MM.1S (cell line): ENCODE measurements around the gene DAB2.

Experiments
- DNase-seq: peaks from one replicate; pipeline ENCODE4 v3.0.0-alpha.2; 2015
- H2AFZ ChIP-seq: fragments of 300-600 bp; sonication (generic); 2 replicates; pipeline ENCODE4 v1.6.0; 2016; ENCODE audit warnings: antibody characterized with exemption, low read length
- H3F3A ChIP-seq: fragments of 300-600 bp; sonication (generic); 2 replicates; pipeline ENCODE4 v1.6.1; 2016; ENCODE audit warnings: mild to moderate bottlenecking, antibody characterized with exemption, low read length, moderate library complexity, mixed read lengths; ENCODE audit not compliant: insufficient read depth
- H3K27ac ChIP-seq: fragments of 300-600 bp; sonication (generic); 2 replicates; pipeline ENCODE4 v1.5.1; 2016; ENCODE audit warnings: mild to moderate bottlenecking, low read length
- H3K27me3 ChIP-seq: fragments of 300-600 bp; sonication (generic); replicated peaks from 2 replicates; pipeline ENCODE4 v1.6.0; 2016; ENCODE audit warnings: low read length; ENCODE audit not compliant: insufficient read depth
- H3K36me3 ChIP-seq: fragments of 300-600 bp; sonication (generic); replicated peaks from 2 replicates; pipeline ENCODE4 v1.6.1; 2016; ENCODE audit warnings: mild to moderate bottlenecking, low read length, mixed read lengths; ENCODE audit not compliant: insufficient read depth
- H3K4me1 ChIP-seq: fragments of 300-600 bp; sonication (generic); 2 replicates; pipeline ENCODE4 v1.6.1; 2016; ENCODE audit warnings: low read length, mixed read lengths
- H3K4me2 ChIP-seq: fragments of 300-600 bp; sonication (generic); 2 replicates; pipeline ENCODE4 v1.6.0; 2016; ENCODE audit warnings: low read depth, low read length
- H3K4me3 ChIP-seq: fragments of 300-600 bp; sonication (generic); 2 replicates; pipeline ENCODE4 v1.5.1; 2016; ENCODE audit warnings: low read length, mixed read lengths
- H3K79me2 ChIP-seq: fragments of 300-600 bp; sonication (generic); 2 replicates; pipeline ENCODE4 v1.6.1; 2016; ENCODE audit warnings: mixed run types, low read length, mixed read lengths
- H3K9ac ChIP-seq: fragments of 300-600 bp; sonication (generic); 2 replicates; pipeline ENCODE4 v1.6.1; 2016; ENCODE audit warnings: low read length, mixed read lengths
- H3K9me2 ChIP-seq: fragments of 300-600 bp; sonication (generic); replicated peaks from 2 replicates; pipeline ENCODE4 v1.6.1; 2016; ENCODE audit warnings: mild to moderate bottlenecking, low read length, mixed read lengths; ENCODE audit not compliant: insufficient read depth
- H3K9me3 ChIP-seq: fragments of 300-600 bp; sonication (generic); replicated peaks from 2 replicates; pipeline ENCODE4 v1.6.1; 2016; ENCODE audit warnings: mild to moderate bottlenecking, low read length, mixed read lengths; ENCODE audit not compliant: insufficient read depth
- H4K20me1 ChIP-seq: fragments of 300-600 bp; sonication (generic); 2 replicates; pipeline ENCODE4 v1.6.1; 2016; ENCODE audit warnings: mild to moderate bottlenecking, low read length, moderate library complexity, mixed read lengths; ENCODE audit not compliant: insufficient read depth
- CTCF ChIP-seq: fragments of 300-600 bp; sonication (generic); IDR thresholded peaks from 2 replicates; pipeline ENCODE4 v1.5.1; 2016; ENCODE audit warnings: antibody characterized with exemption, low read length, mixed read lengths
- EZH2 ChIP-seq: fragments of 300-600 bp; sonication (generic); optimal IDR thresholded peaks from 2 replicates; pipeline ENCODE3; 2017; ENCODE audit warnings: low read depth, mild to moderate bottlenecking, antibody characterized with exemption, low read length, mixed read lengths
- EZH2phosphoT487 ChIP-seq: fragments of 300-600 bp; sonication (generic); IDR thresholded peaks from 2 replicates; pipeline ENCODE4 v1.6.1; 2018; ENCODE audit warnings: antibody characterized with exemption, low read length

Gene DAB2

GRCh38 chr5:39432696-39433530 lies 8.1 kb upstream of the DAB2 start:
- Histone ChIP-seq H3F3A (no peaks in the 10 kb centered on the region), H3K9me3 (no peaks in the 10 kb centered on the region), H3K4me2 (no peak overlapping the region), H3K27ac (no peak overlapping the region), H3K36me3 (no peaks in the 10 kb centered on the region), H4K20me1 (no peaks in the 10 kb centered on the region), H3K4me3 (no peak overlapping the region), H3K4me1 (peaks cover 7% of the 10 kb centered on the region), H3K27me3 (no peaks in the 10 kb centered on the region), H2AFZ (no peak overlapping the region), H3K9ac (no peak overlapping the region), H3K9me2 (no peaks in the 10 kb centered on the region), H3K79me2 (no peaks in the 10 kb centered on the region)
- no peak for TF ChIP-seq CTCF
- no peak for TF ChIP-seq EZH2phosphoT487
- no peak for TF ChIP-seq EZH2
- no peak for DNase-seq

- Histone ChIP-seq H4K20me1 (no peaks in the 10 kb centered on the region), H3K36me3 (no peaks in the 10 kb centered on the region), H3F3A (0 out of 2 replicates have a peak, but pooled peaks cover 2% of the 10 kb centered on the region), H3K4me3 (no peak overlapping the region), H3K27ac (no peak overlapping the region), H2AFZ (no peak overlapping the region), H3K79me2 (no peaks in the 10 kb centered on the region), H3K9me2 (no peaks in the 10 kb centered on the region), H3K9me3 (no peaks in the 10 kb centered on the region), H3K4me1 (no peaks in the 10 kb centered on the region), H3K27me3 (no peaks in the 10 kb centered on the region), H3K4me2 (no peak overlapping the region), H3K9ac (no peak overlapping the region)
- no peak for TF ChIP-seq EZH2phosphoT487
- no peak for TF ChIP-seq CTCF
- no peak for TF ChIP-seq EZH2
- no peak for DNase-seq
These were observed 5.7 kb upstream of the DAB2 start for GRCh38 chr5:39430461-39430860.

- Histone ChIP-seq H3K4me2 (no peak overlapping the region), H3K36me3 (no peaks in the 10 kb centered on the region), H3K27me3 (no peaks in the 10 kb centered on the region), H3K9me3 (no peaks in the 10 kb centered on the region), H3K9me2 (no peaks in the 10 kb centered on the region), H3K9ac (no peak overlapping the region), H4K20me1 (no peaks in the 10 kb centered on the region), H3K4me1 (no peaks in the 10 kb centered on the region), H2AFZ (no peak overlapping the region), H3K27ac (no peak overlapping the region), H3K4me3 (no peak overlapping the region), H3F3A (0 out of 2 replicates have a peak, but pooled peaks cover 3% of the 10 kb centered on the region), H3K79me2 (no peaks in the 10 kb centered on the region)
- DNase-seq: no peak
- no peak for TF ChIP-seq EZH2phosphoT487
- TF ChIP-seq CTCF: no peak
- no peak for TF ChIP-seq EZH2
These were observed 3.9 kb upstream of the DAB2 start for GRCh38 chr5:39428640-39429039.
